Measurements from ENCODE around the gene DLG5.

DNA sequence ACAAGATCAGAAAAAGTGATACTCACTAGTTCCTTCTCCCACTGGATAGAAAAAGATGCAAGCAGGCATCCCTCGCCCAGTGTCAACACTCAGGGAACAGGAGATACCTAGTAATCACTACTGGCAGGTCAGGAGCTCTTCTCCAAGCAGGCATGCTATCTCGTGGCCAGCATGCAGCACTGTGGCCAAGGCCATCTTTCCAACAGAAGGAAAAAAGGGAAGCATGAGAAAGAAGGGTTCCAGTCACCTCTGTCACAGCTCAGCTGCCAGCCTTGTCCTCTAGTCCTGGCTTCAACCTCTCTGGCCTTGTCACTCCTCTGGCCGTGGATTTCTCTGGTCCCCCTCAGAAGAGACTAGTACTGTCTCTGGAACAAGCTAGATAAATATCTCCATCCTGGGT is 45.3 kb downstream of the DLG5 start:
- TF ChIP-seq CTCF (IDR thresholded peaks at IDR 0.05) = no peak
- TF ChIP-seq POLR2A (IDR thresholded peaks at IDR 0.05) = no peak

All from prostate gland (tissue), 2 donors.